ENCODE results near the gene NT5DC3. TPM values are rescaled to one million over a fixed set of nuclear protein-coding genes. Genes with fewer than 3 reads are reported as not detected.

The NT5DC3 gene
- total RNA-seq, 1 experiment from 2014 or later, result 19.7 TPM

GRCh38 chr12:103832048-103832997, 8.7 kb downstream of the NT5DC3 start:
- Histone ChIP-seq H3K4me3 (ENCODE audit: low read depth, low read length, poor library complexity, severe bottlenecking) (no peak overlapping the region), H3K27me3 (replicated peaks; ENCODE audit: insufficient read depth, low read depth, low read length, poor library complexity) (no peaks in the 10 kb centered on the region), H3K4me1 (ENCODE audit: insufficient read depth, low read length, poor library complexity, severe bottlenecking) (peaks cover 14% of the 10 kb centered on the region), H3K9me3 (ENCODE audit: low read depth, low read length, poor library complexity, severe bottlenecking) (peaks cover 15% of the 10 kb centered on the region), H3K27ac (ENCODE audit: low read depth, low read length, poor library complexity, severe bottlenecking) (no peak overlapping the region), H3K36me3 (ENCODE audit: insufficient read depth, low read length, poor library complexity, severe bottlenecking) (no peaks in the 10 kb centered on the region)
- intact Hi-C loops (cut with micrococcal nuclease; ENCODE audit: unreplicated experiment), result no loop called here
- no peak for DNase-seq (ENCODE audit: low spot score)
- no peak for TF ChIP-seq EZH2 (IDR thresholded peaks at IDR 0.05; ENCODE audit: borderline replicate concordance, low read depth, low read length, poor library complexity, severe bottlenecking)
- TF ChIP-seq CTCF (conservative IDR thresholded peaks at IDR 0.05; ENCODE audit: low read depth, low read length), result no peak
- ChIA-PET CTCF (no interaction called here), POLR2A (ENCODE audit: low non-redundant PET) (no interaction called here)
- BruUV-seq (replicated peaks), result no TSS peak

GRCh38 chr12:103830730-103831320, 10.2 kb downstream of the NT5DC3 start:
- H3K4me1 ChIP-seq (ENCODE audit: insufficient read depth, low read length, poor library complexity, severe bottlenecking), result peaks cover 14% of the 10 kb centered on the region

More at GRCh38 chr12:103830730-103831320, 10.2 kb downstream of the NT5DC3 start:
- DNase-seq (ENCODE audit: low spot score), result no peak
- ChIA-PET CTCF (no interaction called here), POLR2A (ENCODE audit: low non-redundant PET) (no interaction called here)
- no TSS peak for BruUV-seq (replicated peaks)
- TF ChIP-seq EZH2 (IDR thresholded peaks at IDR 0.05; ENCODE audit: borderline replicate concordance, low read depth, low read length, poor library complexity, severe bottlenecking) (no peak), CTCF (conservative IDR thresholded peaks at IDR 0.05; ENCODE audit: low read depth, low read length) (no peak)
- H3K36me3 ChIP-seq (ENCODE audit: insufficient read depth, low read length, poor library complexity, severe bottlenecking), result no peaks in the 10 kb centered on the region
- no peak overlapping the region for H3K27ac ChIP-seq (ENCODE audit: low read depth, low read length, poor library complexity, severe bottlenecking)
- no peaks in the 10 kb centered on the region for H3K27me3 ChIP-seq (replicated peaks; ENCODE audit: insufficient read depth, low read depth, low read length, poor library complexity)
- intact Hi-C loops (cut with micrococcal nuclease; ENCODE audit: unreplicated experiment), result no loop called here
- peaks cover 15% of the 10 kb centered on the region for H3K9me3 ChIP-seq (ENCODE audit: low read depth, low read length, poor library complexity, severe bottlenecking)
- H3K4me3 ChIP-seq (ENCODE audit: low read depth, low read length, poor library complexity, severe bottlenecking), result no peak overlapping the region

Measured in A673 (cell line).